Measurements from ENCODE around the gene ANXA7. TPM values are rescaled to one million over a fixed set of nuclear protein-coding genes. Genes with fewer than 3 reads are reported as not detected.
"Not testable (repeated sequence)": the region's sequence is repeated elsewhere in the genome, so short reads cannot be mapped to it uniquely, and the experiment has no call there.

The ANXA7 gene
- total RNA-seq, 2 donors from 2014 or later = 94.9 to 117 TPM

DNA sequence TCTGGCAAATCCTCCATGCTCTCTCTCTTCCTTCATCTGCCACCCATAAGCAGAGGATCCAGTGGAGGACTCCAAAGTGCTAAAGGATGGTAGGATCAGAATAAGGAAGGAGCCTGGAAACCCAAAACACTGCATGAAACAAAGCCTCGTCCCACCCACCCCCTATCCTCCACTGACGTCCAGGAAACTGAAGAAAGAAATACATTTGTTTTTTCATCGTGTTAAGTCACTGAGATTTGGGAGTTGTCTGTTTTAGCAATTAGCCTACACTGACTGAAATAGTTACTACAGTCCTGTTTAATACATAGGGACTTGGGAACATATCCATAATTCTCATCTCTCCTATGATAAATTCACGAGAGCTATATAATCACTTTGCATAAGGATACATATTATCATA, 14.8 kb downstream of the ANXA7 start:
- H3K4me1 Mint-ChIP-seq = peaks cover 14% of the 10 kb centered on the region
- H3K9me3 ChIP-seq (ENCODE audit: control insufficient read depth, low read length, poor library complexity, severe bottlenecking) = no peaks in the 10 kb centered on the region
- no peaks in the 10 kb centered on the region for H3K27me3 Mint-ChIP-seq
- DNase-seq (no peak), ATAC-seq (no peak)
- H3K36me3 Mint-ChIP-seq (ENCODE audit: low read depth) = peaks cover 4% of the 10 kb centered on the region
- no peak overlapping the region for H3K4me3 Mint-ChIP-seq
- H3K27ac Mint-ChIP-seq = peak overlapping the region; percentile 43

DNA sequence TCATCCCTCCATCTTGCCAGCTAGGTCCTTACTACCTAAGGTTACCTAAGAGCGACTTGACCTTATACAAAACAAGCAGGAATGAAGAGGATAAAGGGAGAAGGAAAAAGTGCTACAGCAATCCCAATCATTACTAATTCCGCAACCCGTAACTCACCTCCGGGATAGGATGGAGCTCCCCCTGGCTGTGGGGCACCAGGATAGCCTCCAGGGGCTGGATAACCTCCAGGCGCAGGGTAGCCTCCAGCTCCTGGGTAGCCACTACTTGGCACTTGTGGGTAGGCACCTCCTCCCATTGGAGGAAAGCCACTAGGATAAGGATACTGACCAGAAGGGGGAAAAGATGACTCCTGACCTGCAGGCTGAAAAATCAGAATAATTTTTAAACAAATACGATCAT, 15.8 kb downstream of the ANXA7 start:
- peaks cover 5% of the 10 kb centered on the region for H3K36me3 Mint-ChIP-seq (ENCODE audit: low read depth)
- H3K27me3 Mint-ChIP-seq = no peaks in the 10 kb centered on the region
- peaks cover 13% of the 10 kb centered on the region for H3K4me1 Mint-ChIP-seq
- DNase-seq (no peak), ATAC-seq (no peak)
- no peak overlapping the region for H3K27ac Mint-ChIP-seq
- H3K4me3 Mint-ChIP-seq = no peak overlapping the region
- H3K9me3 ChIP-seq (ENCODE audit: control insufficient read depth, low read length, poor library complexity, severe bottlenecking) = no peaks in the 10 kb centered on the region

DNA sequence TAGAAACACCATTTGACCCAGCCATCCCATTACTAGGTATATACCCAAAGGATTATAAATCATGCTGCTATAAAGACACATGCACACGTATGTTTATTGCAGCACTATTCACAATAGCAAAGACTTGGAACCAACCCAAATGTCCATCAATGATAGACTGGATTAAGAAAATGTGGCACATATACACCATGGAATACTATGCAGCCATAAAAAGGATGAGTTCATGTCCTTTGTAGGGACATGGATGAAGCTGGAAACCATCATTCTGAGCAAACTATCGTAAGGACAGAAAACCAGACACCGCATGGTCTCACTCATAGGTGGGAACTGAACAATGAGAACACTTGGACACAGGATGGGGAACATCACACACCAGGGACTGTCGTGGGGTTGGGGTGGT, 19.5 kb downstream of the ANXA7 start:
- not testable (repeated sequence) for H3K27ac Mint-ChIP-seq; H3K9me3 ChIP-seq (ENCODE audit: control insufficient read depth, low read length, poor library complexity, severe bottlenecking); ATAC-seq; DNase-seq; H3K27me3 Mint-ChIP-seq; H3K4me3 Mint-ChIP-seq; H3K4me1 Mint-ChIP-seq
- H3K36me3 Mint-ChIP-seq (ENCODE audit: low read depth) = peaks cover 12% of the 10 kb centered on the region

DNA sequence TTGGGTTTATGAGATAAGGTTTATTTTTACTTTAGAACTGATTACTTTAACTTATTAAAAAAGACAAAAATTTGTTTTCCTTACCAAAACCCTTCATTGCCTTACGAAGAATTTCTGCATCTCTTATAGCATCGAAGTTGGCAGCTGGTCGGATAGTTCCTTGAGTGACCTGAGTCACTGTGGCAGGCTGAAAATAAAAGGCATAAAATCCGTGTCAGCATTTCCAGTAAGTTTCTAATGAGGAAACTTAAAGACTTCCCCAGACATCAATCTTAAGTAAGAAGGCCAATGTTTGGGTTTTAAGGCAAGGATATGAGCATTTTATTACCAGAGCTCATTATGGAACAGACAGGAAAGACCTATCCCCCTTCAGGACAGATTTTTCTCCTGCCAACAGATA, 25.6 kb downstream of the ANXA7 start:
- Mint-ChIP-seq H3K4me3 (no peak overlapping the region), H3K27ac (no peak overlapping the region), H3K27me3 (no peaks in the 10 kb centered on the region), H3K36me3 (ENCODE audit: low read depth) (peaks cover 14% of the 10 kb centered on the region), H3K4me1 (peaks cover 13% of the 10 kb centered on the region)
- ATAC-seq (no peak), DNase-seq (no peak)
- no peaks in the 10 kb centered on the region for H3K9me3 ChIP-seq (ENCODE audit: control insufficient read depth, low read length, poor library complexity, severe bottlenecking)

DNA sequence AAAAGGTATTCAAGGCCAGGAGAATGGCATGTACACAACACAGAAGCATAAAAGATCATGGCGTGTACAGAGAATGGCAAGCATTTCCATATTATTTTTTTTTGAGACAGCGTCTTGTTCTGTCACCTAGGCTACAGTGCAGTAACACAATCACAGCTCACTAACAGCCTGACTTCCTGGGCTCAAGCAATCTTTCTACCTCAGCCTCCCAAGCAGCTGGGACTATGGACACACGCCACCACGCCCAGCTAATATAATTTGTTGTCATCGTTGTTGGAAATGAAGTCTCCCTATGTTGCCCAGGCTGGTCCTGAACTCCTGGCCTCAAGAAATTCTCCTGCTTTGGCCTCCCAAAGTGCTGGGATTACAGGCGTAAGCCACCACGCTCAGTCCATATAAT, 27.3 kb downstream of the ANXA7 start:
- no peaks in the 10 kb centered on the region for H3K9me3 ChIP-seq (ENCODE audit: control insufficient read depth, low read length, poor library complexity, severe bottlenecking)
- Mint-ChIP-seq H3K27ac (no peak overlapping the region), H3K27me3 (no peaks in the 10 kb centered on the region), H3K4me1 (peaks cover 13% of the 10 kb centered on the region), H3K36me3 (ENCODE audit: low read depth) (peaks cover 14% of the 10 kb centered on the region), H3K4me3 (no peak overlapping the region)
- ATAC-seq (no peak), DNase-seq (no peak)

DNA sequence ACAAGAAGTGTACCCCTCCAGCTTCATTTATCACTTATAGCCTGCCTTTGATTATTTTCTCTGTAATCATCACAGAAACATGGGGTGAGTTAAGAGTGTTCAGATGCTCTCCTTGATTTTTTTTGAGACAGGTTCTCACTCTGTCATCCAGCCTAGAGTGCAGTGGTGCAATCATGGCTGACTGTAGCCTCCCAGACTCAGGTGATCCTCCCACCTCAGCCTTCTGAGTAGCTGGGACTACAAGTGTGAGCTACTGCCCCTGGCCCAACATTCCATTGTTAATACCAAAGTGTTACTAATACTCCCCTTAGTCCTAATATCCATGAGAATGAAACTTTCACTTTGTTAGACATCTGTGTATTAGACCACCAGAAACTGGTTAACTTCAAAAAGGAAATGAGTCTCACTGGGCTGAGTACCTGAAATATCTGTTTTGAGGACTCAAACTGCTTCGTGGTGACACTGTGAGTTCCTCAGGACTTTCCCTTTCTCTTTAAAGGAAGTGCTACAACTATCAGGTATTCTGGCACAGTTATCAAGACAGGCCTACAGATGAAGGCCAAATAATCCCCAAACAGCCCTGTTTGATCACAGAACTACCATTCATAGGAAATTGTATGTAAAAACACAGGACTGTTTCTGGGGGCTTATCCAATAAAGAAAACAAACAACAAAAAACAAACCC, 34.7 kb downstream of the ANXA7 start:
- Mint-ChIP-seq H3K27ac (no peak overlapping the region), H3K4me3 (no peak overlapping the region), H3K27me3 (no peaks in the 10 kb centered on the region), H3K4me1 (peaks cover 13% of the 10 kb centered on the region), H3K36me3 (ENCODE audit: low read depth) (peaks cover 13% of the 10 kb centered on the region)
- DNase-seq = no peak
- no peaks in the 10 kb centered on the region for H3K9me3 ChIP-seq (ENCODE audit: control insufficient read depth, low read length, poor library complexity, severe bottlenecking)
- no peak for ATAC-seq

DNA sequence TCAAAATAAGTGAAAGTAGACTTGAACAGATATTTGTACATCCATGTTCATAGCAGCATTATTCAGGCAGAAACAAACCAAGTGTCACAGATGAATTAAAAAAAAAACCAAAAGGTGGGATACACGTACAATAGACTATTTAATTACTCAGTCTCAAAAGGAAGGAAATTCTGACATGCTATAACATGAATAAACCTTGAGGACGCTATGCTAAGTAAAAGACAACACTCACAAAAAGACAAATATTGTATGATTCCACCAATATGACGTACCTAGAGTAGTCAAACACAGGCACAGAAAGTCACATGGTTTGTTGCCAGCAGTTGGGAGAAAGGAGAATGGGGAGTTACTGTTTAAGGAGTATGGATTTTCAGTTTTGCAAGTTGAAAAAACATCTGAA, 37.2 kb downstream of the ANXA7 start:
- no peak overlapping the region for H3K27ac Mint-ChIP-seq

DNA sequence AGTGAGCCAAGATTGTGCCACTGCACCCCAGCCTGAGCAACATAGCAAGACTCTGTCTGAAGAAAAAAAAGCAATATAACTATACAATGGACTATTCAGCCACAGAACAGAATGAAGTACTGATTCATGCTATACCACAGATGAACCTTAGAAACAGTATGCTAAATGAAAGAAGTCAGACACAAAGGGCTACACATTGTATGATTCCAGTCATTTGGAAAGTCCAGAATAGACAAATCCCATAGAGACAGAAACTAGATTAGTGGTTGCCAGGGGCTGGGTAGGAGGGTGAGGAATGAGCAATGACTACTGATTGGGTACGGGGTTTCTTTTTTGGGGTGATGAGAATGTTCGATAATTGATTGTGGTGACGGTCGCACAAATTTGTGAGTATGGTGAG, 45.6 kb downstream of the ANXA7 start:
- H3K27ac Mint-ChIP-seq = peak overlapping the region; percentile 34
- H3K4me1 Mint-ChIP-seq = peaks cover 7% of the 10 kb centered on the region
- ATAC-seq = no peak
- no peaks in the 10 kb centered on the region for H3K27me3 Mint-ChIP-seq
- no peak for DNase-seq
- peak overlapping the region; percentile 46 for H3K4me3 Mint-ChIP-seq
- H3K36me3 Mint-ChIP-seq (ENCODE audit: low read depth) = peaks cover 3% of the 10 kb centered on the region
- H3K9me3 ChIP-seq (ENCODE audit: control insufficient read depth, low read length, poor library complexity, severe bottlenecking) = no peaks in the 10 kb centered on the region

More for the DNA sequence above, 37.2 kb downstream of the ANXA7 start:
- no peak for DNase-seq
- H3K9me3 ChIP-seq (ENCODE audit: control insufficient read depth, low read length, poor library complexity, severe bottlenecking) = no peaks in the 10 kb centered on the region
- peaks cover 10% of the 10 kb centered on the region for H3K4me1 Mint-ChIP-seq
- ATAC-seq = no peak
- no peaks in the 10 kb centered on the region for H3K27me3 Mint-ChIP-seq
- H3K36me3 Mint-ChIP-seq (ENCODE audit: low read depth) = peaks cover 9% of the 10 kb centered on the region
- H3K4me3 Mint-ChIP-seq = no peak overlapping the region

DNA sequence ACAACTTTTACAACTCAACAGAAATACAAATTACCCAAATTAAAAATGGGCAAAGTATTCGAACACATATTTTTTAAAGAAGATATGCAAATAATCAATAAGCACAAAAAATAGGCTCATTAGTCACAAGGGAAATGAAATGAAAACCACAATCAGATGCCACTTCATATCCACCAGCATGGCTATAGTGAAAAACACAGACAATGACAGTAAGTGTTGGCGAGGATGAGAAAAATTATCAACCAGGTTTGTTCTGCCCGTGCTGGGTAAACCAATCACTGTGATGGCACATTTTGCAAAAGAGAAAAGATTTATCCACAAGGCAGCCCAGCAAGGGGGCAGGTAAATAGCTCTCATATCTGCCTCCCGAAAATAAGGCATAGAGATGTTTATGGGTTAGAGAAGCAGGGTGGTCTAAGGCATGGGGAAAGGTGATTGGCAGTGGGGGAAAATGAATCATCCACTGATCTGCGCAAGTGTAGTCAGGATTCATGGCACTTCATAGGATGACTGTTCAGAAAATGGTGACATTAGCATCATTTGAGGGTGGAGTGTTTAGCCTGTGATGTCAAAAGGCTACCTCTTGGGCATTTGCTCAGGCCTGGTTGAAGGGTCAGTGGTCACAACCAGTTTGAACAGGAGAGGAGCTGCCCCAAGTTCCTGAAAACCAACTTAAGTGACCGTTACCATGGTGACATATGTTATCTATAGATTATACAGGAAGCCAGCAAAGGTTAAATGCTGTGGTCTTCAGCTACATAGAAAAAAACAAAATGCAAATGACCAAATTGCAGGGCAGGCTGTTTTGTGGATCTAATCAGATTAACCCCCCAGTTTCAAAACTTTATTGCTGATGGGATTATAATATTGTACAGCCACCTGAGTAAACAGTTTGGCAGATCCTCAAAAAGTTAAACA, 47.2 kb downstream of the ANXA7 start:
- Mint-ChIP-seq H3K4me1 (peaks cover 7% of the 10 kb centered on the region), H3K36me3 (ENCODE audit: low read depth) (peaks cover 3% of the 10 kb centered on the region), H3K27me3 (no peaks in the 10 kb centered on the region), H3K4me3 (no peak overlapping the region), H3K27ac (peak overlapping the region; percentile 66)
- DNase-seq (no peak), ATAC-seq (no peak)
- H3K9me3 ChIP-seq (ENCODE audit: control insufficient read depth, low read length, poor library complexity, severe bottlenecking) = no peaks in the 10 kb centered on the region

DNA sequence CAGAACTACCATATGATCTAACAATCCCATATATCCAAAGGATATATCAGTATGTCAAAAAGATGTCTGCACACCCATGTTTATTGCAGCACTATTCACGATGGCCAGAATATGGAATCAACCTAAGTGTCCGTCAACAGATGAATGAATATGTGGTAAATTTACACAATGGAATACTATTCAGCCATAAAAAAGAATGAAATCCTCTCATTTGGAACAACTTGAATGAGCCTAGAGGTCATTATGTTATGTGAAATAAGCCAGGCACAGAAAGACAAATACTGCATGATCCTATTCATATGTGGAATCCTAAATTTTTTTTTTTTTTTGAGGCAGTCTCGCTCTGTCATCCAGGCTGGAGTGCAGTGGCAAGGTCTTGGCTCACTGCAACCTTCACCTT, 48.9 kb downstream of the ANXA7 start:
- H3K4me1 Mint-ChIP-seq = peaks cover 4% of the 10 kb centered on the region
- no peaks in the 10 kb centered on the region for H3K9me3 ChIP-seq (ENCODE audit: control insufficient read depth, low read length, poor library complexity, severe bottlenecking)
- no peak overlapping the region for H3K4me3 Mint-ChIP-seq
- ATAC-seq = no peak
- H3K27me3 Mint-ChIP-seq = no peaks in the 10 kb centered on the region
- no peaks in the 10 kb centered on the region for H3K36me3 Mint-ChIP-seq (ENCODE audit: low read depth)
- peak overlapping the region; percentile 8 for H3K27ac Mint-ChIP-seq
- DNase-seq = no peak

DNA sequence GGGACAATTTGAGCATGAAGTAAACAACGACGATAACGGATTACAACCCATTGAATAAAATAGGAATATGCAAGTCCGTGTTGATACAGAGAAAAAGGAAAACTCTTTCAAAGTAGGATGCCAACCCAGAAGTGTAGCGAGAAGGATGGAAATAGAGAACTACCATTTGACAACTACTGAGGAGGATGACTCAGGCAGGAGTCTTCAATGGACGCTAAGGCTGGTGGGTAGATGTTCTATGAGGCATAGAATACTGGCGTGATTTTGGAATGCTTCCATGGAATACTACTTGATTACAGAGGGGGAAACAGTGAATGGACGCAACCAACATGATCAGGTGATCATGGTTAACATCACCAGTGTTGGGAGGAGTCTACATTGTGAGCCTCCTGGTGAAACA, 54.4 kb downstream of the ANXA7 start:
- no peaks in the 10 kb centered on the region for H3K9me3 ChIP-seq (ENCODE audit: control insufficient read depth, low read length, poor library complexity, severe bottlenecking)
- Mint-ChIP-seq H3K27me3 (peaks cover 7% of the 10 kb centered on the region), H3K27ac (peak overlapping the region; percentile 99), H3K4me3 (peak overlapping the region; percentile 15), H3K4me1 (peaks cover 14% of the 10 kb centered on the region), H3K36me3 (ENCODE audit: low read depth) (no peaks in the 10 kb centered on the region)
- ATAC-seq = no peak
- no peak for DNase-seq

DNA sequence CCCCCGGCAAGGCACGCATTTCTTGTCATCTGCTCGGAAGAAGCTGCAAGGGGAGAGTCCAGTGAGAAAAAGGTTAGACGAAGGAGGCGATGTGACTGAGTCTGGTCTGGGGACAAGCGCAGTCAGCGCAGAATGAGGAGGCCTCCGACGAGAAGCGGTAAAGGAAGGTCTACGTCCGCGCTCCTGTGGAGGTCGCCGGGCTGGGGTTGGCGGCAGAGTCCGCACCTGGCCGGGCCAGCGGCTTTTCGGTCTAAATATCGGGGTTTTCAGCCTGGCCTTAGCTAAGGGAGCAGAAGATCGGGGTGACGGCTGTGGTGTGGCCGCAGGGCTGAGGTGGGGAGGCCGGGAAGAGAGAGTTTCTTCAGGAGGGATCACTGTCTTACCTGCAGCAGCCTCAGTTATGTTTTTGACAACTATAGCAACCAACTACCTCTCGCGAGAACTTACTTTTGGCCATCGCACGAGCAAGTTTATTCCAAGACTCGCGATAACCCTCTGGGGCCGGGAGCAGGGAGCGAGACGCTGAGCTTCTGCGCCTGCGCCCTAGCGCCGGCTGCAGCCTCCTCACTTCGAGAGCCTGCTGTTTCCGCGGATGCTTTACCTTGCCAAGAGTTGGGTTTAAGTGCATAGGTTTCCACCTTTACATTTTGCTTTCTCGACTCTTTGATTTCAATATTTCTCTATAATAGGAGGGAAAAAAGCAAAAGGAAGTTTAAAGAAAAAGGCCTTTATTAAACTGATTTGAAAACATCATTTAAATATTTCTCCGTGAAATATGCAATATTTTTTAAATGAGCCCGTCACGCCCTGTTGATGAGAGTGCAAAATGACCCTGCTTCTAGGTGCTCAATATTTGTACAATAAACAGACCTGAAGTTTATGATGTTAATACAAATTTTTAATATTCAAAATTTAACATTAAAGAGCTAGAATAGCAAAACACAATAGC, 55.3 kb downstream of the ANXA7 start, which contains the start of gene CFAP70:
CFAP70 (minus strand) TSS at position 534 of the 949 bp plus-strand sequence. CDS start 4,068 bp downstream, outside the sequence.
- peaks cover 14% of the 10 kb centered on the region for H3K4me1 Mint-ChIP-seq
- ATAC-seq (peak; percentile 95), DNase-seq (peak; percentile 82 to 89 (median 86))
- peak within 1 kb of the TSS; percentile 95 for H3K4me3 Mint-ChIP-seq
- H3K36me3 Mint-ChIP-seq (ENCODE audit: low read depth) = no peaks in the 10 kb centered on the region
- no peaks in the 10 kb centered on the region for H3K9me3 ChIP-seq (ENCODE audit: control insufficient read depth, low read length, poor library complexity, severe bottlenecking)
- peak within 1 kb of the TSS; percentile 99 for H3K27ac Mint-ChIP-seq
- H3K27me3 Mint-ChIP-seq = peaks cover 8% of the 10 kb centered on the region

DNA sequence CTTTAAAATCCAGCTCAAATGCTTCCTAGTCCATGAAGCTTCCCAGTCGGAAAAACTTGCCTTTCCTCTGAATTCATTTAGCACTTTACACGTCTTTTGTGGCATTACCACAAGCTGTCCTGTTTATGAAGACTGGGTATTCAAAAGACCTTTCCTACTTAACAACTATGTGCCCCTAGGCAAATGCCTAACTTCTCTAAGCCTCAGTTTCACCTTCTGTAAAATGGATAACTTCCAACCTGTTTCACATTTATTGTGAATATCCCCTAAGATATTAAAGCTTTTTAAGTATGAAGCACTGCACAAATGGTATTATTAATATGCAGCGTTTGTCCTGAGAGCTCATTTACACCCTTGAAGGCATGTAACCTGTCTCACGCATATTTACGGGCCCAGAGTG, 56.0 kb downstream of the ANXA7 start:
- Mint-ChIP-seq H3K36me3 (ENCODE audit: low read depth) (no peaks in the 10 kb centered on the region), H3K27ac (peak overlapping the region; percentile 99), H3K27me3 (peaks cover 8% of the 10 kb centered on the region), H3K4me3 (peak overlapping the region; percentile 95), H3K4me1 (peaks cover 14% of the 10 kb centered on the region)
- DNase-seq = no peak
- ATAC-seq = no peak
- no peaks in the 10 kb centered on the region for H3K9me3 ChIP-seq (ENCODE audit: control insufficient read depth, low read length, poor library complexity, severe bottlenecking)
